Measurements from ENCODE around the gene FBXO22. TPM values are rescaled to one million over a fixed set of nuclear protein-coding genes. Genes with fewer than 3 reads are reported as not detected.
"Not testable (repeated sequence)": the region's sequence is repeated elsewhere in the genome, so short reads cannot be mapped to it uniquely, and the experiment has no call there.

The FBXO22 gene
- total and polyA plus RNA-seq, 4 donors: 12.5 to 18.9 (median 17.1) TPM

DNA sequence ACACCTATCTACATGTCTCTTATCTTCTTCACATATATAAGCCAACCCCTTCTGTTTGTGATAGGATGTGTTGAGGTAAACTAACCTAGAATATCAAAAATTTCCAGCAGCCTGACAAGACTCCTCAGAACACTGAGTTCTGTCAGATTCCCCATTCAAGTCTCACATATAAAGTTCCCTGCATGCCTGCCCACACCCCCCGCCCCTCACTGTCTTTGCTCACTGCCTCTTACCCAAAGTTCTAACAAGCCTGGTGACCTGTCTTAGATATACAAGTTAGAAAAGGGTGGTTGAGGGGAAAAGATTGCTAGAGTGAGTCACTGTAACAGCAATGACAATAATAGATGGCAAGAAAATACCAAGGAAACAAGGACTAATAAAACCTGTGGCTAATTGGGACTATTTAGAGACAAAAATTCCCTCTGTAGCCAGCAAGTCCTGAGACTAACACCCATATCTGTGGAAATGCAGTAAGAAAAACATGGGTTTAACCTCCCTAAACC lies 40.1 kb downstream of the FBXO22 start:
- WGBS, 2 donors: 39 to 48% methylated on average over 1 of the region's 1 CpG
- no peak for DNase-seq
- H3K9me3 ChIP-seq (ENCODE audit: control insufficient read depth, low read length): no peaks in the 10 kb centered on the region
- no peak overlapping the region for H3K4me3 ChIP-seq (ENCODE audit: low read length in 2 of 2)
- no peaks in the 10 kb centered on the region for H3K36me3 ChIP-seq (ENCODE audit: control insufficient read depth in 1 of 2, insufficient read depth in 2 of 2, low read length in 1 of 2)
- intact Hi-C loops (cut with DNase I): no loop called here
- H3K27me3 ChIP-seq (ENCODE audit: control insufficient read depth in 1 of 2, insufficient read depth in 2 of 2, low read length in 1 of 2): no peaks in the 10 kb centered on the region
- H3K27ac ChIP-seq (ENCODE audit: low read depth in 1 of 2, low read length in 2 of 2): no peak overlapping the region
- ATAC-seq (ENCODE audit: low FRiP score): no peak
- no peaks in the 10 kb centered on the region for H3K4me1 ChIP-seq (ENCODE audit: control insufficient read depth in 1 of 2, insufficient read depth in 2 of 2, low read length in 2 of 2)

DNA sequence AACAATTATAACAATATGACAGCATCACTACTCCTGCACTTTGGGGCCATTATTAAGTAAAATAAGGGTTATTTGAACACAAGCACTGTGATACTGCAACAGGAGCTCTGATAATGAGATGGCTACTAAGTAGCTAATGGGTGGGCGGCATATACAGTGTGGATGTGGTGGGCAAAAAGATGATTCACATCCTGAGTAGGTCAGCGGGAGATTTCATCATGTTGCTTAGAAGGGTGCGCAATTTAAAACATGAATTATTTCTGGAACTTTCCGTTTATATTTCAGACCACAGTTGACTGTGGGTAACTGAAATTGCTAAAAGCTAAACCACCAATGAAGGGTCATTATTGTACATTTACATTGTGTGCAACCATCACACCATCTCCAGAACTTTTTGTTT lies 42.3 kb downstream of the FBXO22 start:
- H3K27ac ChIP-seq (ENCODE audit: low read depth in 1 of 2, low read length in 2 of 2): no peak overlapping the region
- H3K36me3 ChIP-seq (ENCODE audit: control insufficient read depth in 1 of 2, insufficient read depth in 2 of 2, low read length in 1 of 2): no peaks in the 10 kb centered on the region
- DNase-seq (no peak), ATAC-seq (ENCODE audit: low FRiP score) (no peak)
- no peaks in the 10 kb centered on the region for H3K9me3 ChIP-seq (ENCODE audit: control insufficient read depth, low read length)
- H3K4me3 ChIP-seq (ENCODE audit: low read length in 2 of 2): no peak overlapping the region
- H3K4me1 ChIP-seq (ENCODE audit: control insufficient read depth in 1 of 2, insufficient read depth in 2 of 2, low read length in 2 of 2): no peaks in the 10 kb centered on the region
- H3K27me3 ChIP-seq (ENCODE audit: control insufficient read depth in 1 of 2, insufficient read depth in 2 of 2, low read length in 1 of 2): no peaks in the 10 kb centered on the region
- WGBS, 2 donors: 78 to 79% methylated on average over 4 of the region's 4 CpGs
- intact Hi-C loops (cut with DNase I): no loop called here

DNA sequence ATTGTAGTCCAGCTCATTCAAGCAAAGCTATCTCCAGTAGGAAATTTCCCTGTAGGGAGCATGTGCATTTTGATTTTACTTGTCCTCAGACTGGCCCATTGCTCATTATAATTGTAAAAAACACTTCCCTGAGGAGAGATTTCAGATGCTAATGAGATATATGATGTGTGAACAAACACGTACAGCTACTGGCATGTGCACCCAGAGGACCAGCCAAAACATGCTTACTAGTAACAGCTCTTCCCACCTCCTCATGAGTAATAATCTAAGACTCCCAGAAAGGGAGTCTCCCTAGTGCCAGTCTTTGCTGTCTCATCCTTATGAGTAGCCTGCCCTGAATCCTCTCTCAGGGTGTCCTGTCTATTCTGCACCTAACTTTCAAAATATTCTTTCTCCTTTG lies 43.4 kb downstream of the FBXO22 start:
- Histone ChIP-seq H3K36me3 (ENCODE audit: control insufficient read depth in 1 of 2, insufficient read depth in 2 of 2, low read length in 1 of 2) (no peaks in the 10 kb centered on the region), H3K27me3 (ENCODE audit: control insufficient read depth in 1 of 2, insufficient read depth in 2 of 2, low read length in 1 of 2) (no peaks in the 10 kb centered on the region), H3K9me3 (ENCODE audit: control insufficient read depth, low read length) (no peaks in the 10 kb centered on the region), H3K4me1 (ENCODE audit: control insufficient read depth in 1 of 2, insufficient read depth in 2 of 2, low read length in 2 of 2) (no peaks in the 10 kb centered on the region), H3K27ac (ENCODE audit: low read depth in 1 of 2, low read length in 2 of 2) (no peak overlapping the region), H3K4me3 (ENCODE audit: low read length in 2 of 2) (no peak overlapping the region)
- no peak for DNase-seq
- intact Hi-C loops (cut with DNase I): no loop called here
- ATAC-seq (ENCODE audit: low FRiP score): no peak
- WGBS, 2 donors: 36 to 52% methylated on average over 1 of the region's 1 CpG

DNA sequence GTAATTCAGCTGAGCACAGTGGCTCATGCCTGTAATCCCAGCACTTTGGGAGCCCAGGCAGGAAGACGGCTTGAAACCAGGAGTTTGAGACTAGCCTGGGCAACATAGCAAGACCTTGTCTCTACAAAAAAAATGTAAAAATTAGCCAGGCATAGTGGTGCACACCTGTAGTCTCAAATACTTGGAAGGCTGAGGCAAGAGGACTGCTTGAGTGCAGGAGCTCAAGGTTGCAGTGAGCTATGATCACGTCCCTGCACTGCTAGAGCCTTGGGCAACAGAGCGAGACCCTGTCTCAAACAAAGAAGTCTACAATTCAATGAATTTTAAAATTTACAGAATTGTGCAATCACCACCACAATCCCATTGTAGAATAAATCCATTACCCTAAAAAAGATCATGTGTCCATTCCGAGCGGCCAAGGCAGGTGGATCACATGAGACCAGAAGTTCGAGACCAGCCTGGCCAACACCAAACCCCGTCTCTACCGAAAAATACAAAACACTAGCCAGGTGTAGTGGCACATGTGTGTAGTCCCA lies 45.2 kb downstream of the FBXO22 start:
- Histone ChIP-seq H3K27me3 (ENCODE audit: control insufficient read depth in 1 of 2, insufficient read depth in 2 of 2, low read length in 1 of 2) (no peaks in the 10 kb centered on the region), H3K9me3 (ENCODE audit: control insufficient read depth, low read length) (no peaks in the 10 kb centered on the region), H3K4me3 (ENCODE audit: low read length in 2 of 2) (no peak overlapping the region), H3K27ac (ENCODE audit: low read depth in 1 of 2, low read length in 2 of 2) (no peak overlapping the region), H3K4me1 (ENCODE audit: control insufficient read depth in 1 of 2, insufficient read depth in 2 of 2, low read length in 2 of 2) (no peaks in the 10 kb centered on the region), H3K36me3 (ENCODE audit: control insufficient read depth in 1 of 2, insufficient read depth in 2 of 2, low read length in 1 of 2) (no peaks in the 10 kb centered on the region)
- intact Hi-C loops (cut with DNase I): no loop called here
- WGBS, 2 donors: 81 to 82% methylated on average over 8 of the region's 8 CpGs
- DNase-seq: no peak
- ATAC-seq (ENCODE audit: low FRiP score): no peak

DNA sequence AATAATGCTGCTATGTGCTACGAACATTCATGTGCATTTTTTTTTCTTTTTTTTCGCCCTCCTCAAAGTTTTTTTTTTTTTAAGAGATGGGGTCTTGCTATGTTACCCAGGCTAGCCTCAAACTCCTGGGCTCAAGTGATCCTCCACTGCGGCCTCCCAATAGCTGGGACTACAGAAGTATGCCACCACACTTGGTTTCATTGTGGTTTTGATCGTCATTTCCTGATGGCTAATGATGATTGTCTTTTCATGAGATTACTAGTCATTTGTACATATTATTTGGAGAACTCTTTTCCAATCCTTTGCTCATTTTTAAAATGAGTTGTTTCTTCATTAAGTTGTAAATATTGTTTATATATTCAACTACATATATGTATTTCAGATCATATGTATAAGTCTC lies 48.8 kb downstream of the FBXO22 start:
- no peak overlapping the region for H3K27ac ChIP-seq (ENCODE audit: low read depth in 1 of 2, low read length in 2 of 2)
- no peaks in the 10 kb centered on the region for H3K4me1 ChIP-seq (ENCODE audit: control insufficient read depth in 1 of 2, insufficient read depth in 2 of 2, low read length in 2 of 2)
- H3K36me3 ChIP-seq (ENCODE audit: control insufficient read depth in 1 of 2, insufficient read depth in 2 of 2, low read length in 1 of 2): no peaks in the 10 kb centered on the region
- no peak overlapping the region for H3K4me3 ChIP-seq (ENCODE audit: low read length in 2 of 2)
- WGBS, 2 donors: 86 to 87% methylated on average over 4 of the region's 4 CpGs
- DNase-seq: no peak
- no peak for ATAC-seq (ENCODE audit: low FRiP score)
- H3K27me3 ChIP-seq (ENCODE audit: control insufficient read depth in 1 of 2, insufficient read depth in 2 of 2, low read length in 1 of 2): no peaks in the 10 kb centered on the region
- H3K9me3 ChIP-seq (ENCODE audit: control insufficient read depth, low read length): no peaks in the 10 kb centered on the region
- intact Hi-C loops (cut with DNase I): no loop called here

DNA sequence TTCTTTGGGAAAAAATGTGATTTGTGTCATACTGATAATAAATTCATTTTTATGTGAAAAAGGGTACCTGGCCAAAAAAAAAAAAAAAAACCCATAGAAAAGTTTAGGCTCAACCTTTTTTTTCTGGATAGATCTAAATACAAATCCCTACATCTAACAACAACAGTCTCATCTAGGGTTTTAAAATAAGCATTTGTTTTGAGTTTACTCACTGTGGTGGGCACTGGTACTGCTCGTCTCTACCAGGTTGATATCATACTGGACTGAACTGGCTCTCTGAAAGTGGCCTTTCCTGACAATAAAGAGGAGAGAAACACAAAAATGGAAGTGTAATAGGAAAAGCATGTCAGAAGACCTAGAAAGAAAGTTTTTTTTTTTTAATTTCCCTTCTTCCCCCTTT lies 52.0 kb downstream of the FBXO22 start:
- no peaks in the 10 kb centered on the region for H3K36me3 ChIP-seq (ENCODE audit: control insufficient read depth in 1 of 2, insufficient read depth in 2 of 2, low read length in 1 of 2)
- H3K27me3 ChIP-seq (ENCODE audit: control insufficient read depth in 1 of 2, insufficient read depth in 2 of 2, low read length in 1 of 2): no peaks in the 10 kb centered on the region
- no peak overlapping the region for H3K27ac ChIP-seq (ENCODE audit: low read depth in 1 of 2, low read length in 2 of 2)
- 60% methylated on average over 1 of the region's 1 CpG for WGBS, 2 donors
- intact Hi-C loops (cut with DNase I): no loop called here
- no peaks in the 10 kb centered on the region for H3K9me3 ChIP-seq (ENCODE audit: control insufficient read depth, low read length)
- ATAC-seq (ENCODE audit: low FRiP score) (no peak), DNase-seq (no peak)
- no peaks in the 10 kb centered on the region for H3K4me1 ChIP-seq (ENCODE audit: control insufficient read depth in 1 of 2, insufficient read depth in 2 of 2, low read length in 2 of 2)
- no peak overlapping the region for H3K4me3 ChIP-seq (ENCODE audit: low read length in 2 of 2)

DNA sequence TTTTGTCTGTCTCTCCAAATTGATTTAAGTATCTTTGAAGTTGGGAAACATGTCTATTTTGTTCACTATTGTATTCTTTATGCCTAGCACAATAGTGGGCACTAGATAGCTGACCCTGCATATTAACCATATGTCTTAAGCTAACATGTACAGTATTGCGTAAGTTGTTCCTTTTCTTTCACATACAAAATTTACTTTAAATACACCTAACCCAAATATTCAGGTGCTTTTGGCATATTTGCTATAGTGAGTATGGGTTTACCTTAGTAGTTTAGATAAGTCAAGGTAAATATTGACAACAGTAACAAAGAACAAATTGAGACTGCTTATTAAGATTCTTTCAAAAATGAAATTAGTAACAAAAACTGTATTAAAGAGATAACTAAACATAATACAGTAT lies 57.7 kb downstream of the FBXO22 start:
- no peaks in the 10 kb centered on the region for H3K27me3 ChIP-seq (ENCODE audit: control insufficient read depth in 1 of 2, insufficient read depth in 2 of 2, low read length in 1 of 2)
- H3K27ac ChIP-seq (ENCODE audit: low read depth in 1 of 2, low read length in 2 of 2): no peak overlapping the region
- 92 to 96% methylated on average over 1 of the region's 1 CpG for WGBS, 2 donors
- DNase-seq (no peak), ATAC-seq (ENCODE audit: low FRiP score) (no peak)
- no peak overlapping the region for H3K4me3 ChIP-seq (ENCODE audit: low read length in 2 of 2)
- H3K9me3 ChIP-seq (ENCODE audit: control insufficient read depth, low read length): no peaks in the 10 kb centered on the region
- H3K4me1 ChIP-seq (ENCODE audit: control insufficient read depth in 1 of 2, insufficient read depth in 2 of 2, low read length in 2 of 2): no peaks in the 10 kb centered on the region
- no peaks in the 10 kb centered on the region for H3K36me3 ChIP-seq (ENCODE audit: control insufficient read depth in 1 of 2, insufficient read depth in 2 of 2, low read length in 1 of 2)
- intact Hi-C loops (cut with DNase I): no loop called here

DNA sequence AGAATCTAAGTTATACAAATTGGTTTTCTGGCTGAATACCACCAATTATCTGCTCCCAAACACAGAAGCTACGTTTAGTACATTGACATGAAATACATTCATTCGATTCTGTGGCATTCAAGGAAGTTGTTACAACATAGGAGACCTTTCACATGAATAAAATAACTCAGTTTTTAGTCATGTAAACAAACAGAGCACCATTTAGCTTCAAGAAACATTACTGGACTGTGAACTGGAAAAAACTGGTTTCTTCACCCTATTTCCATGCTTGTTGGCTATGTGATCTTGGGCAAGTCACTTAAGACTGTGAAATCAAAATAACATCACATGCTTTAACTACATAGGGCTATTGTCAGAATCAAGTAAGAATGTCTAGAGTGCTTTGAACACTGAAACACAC lies 62.4 kb downstream of the FBXO22 start:
- no peak overlapping the region for H3K4me3 ChIP-seq (ENCODE audit: low read length in 2 of 2)
- H3K9me3 ChIP-seq (ENCODE audit: control insufficient read depth, low read length): no peaks in the 10 kb centered on the region
- no peak overlapping the region for H3K27ac ChIP-seq (ENCODE audit: low read depth in 1 of 2, low read length in 2 of 2)
- H3K36me3 ChIP-seq (ENCODE audit: control insufficient read depth in 1 of 2, insufficient read depth in 2 of 2, low read length in 1 of 2): no peaks in the 10 kb centered on the region
- no peaks in the 10 kb centered on the region for H3K4me1 ChIP-seq (ENCODE audit: control insufficient read depth in 1 of 2, insufficient read depth in 2 of 2, low read length in 2 of 2)
- 56 to 58% methylated on average over 2 of the region's 2 CpGs for WGBS, 2 donors
- DNase-seq: no peak
- no peaks in the 10 kb centered on the region for H3K27me3 ChIP-seq (ENCODE audit: control insufficient read depth in 1 of 2, insufficient read depth in 2 of 2, low read length in 1 of 2)
- no peak for ATAC-seq (ENCODE audit: low FRiP score)
- intact Hi-C loops (cut with DNase I): no loop called here

DNA sequence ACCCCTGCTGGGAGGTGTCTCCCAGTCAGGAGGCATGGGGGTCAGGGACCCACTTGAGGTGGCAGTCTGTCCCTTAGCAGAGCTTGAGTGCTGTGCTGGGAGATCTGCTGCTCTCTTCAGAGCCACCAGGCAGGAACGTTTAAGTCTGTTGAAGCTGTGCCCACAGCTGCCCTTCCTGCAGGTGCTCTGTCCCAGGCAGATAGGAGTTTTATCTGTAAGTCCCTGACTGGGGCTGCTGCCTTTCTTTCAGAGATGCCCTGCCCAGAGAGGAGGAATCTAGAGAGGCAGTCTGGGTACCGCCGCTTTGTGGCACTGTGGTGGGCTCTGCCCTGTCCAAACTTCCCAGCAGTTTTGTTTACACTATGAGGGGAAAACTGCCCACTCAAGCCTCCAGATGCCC lies 73.1 kb downstream of the FBXO22 start:
- H3K4me1 ChIP-seq (ENCODE audit: control insufficient read depth in 1 of 2, insufficient read depth in 2 of 2, low read length in 2 of 2); H3K27ac ChIP-seq (ENCODE audit: low read depth in 1 of 2, low read length in 2 of 2); H3K27me3 ChIP-seq (ENCODE audit: control insufficient read depth in 1 of 2, insufficient read depth in 2 of 2, low read length in 1 of 2); intact Hi-C loops (cut with DNase I); H3K9me3 ChIP-seq (ENCODE audit: control insufficient read depth, low read length); DNase-seq; H3K4me3 ChIP-seq (ENCODE audit: low read length in 2 of 2); H3K36me3 ChIP-seq (ENCODE audit: control insufficient read depth in 1 of 2, insufficient read depth in 2 of 2, low read length in 1 of 2); ATAC-seq (ENCODE audit: low FRiP score): not testable (repeated sequence)
- WGBS, 2 donors: 89 to 100% methylated on average over 3 of the region's 3 CpGs
